MV-4-11 (cell line): Measurements from ENCODE around the gene ACSL4.
"Not testable (repeated sequence)": the region's sequence is repeated elsewhere in the genome, so short reads cannot be mapped to it uniquely, and the experiment has no call there.

Experiments
- DNase-seq: peaks from one replicate; lab custom pipeline; 2025; lab: John Stamatoyannopoulos, UW

Gene ACSL4

DNA sequence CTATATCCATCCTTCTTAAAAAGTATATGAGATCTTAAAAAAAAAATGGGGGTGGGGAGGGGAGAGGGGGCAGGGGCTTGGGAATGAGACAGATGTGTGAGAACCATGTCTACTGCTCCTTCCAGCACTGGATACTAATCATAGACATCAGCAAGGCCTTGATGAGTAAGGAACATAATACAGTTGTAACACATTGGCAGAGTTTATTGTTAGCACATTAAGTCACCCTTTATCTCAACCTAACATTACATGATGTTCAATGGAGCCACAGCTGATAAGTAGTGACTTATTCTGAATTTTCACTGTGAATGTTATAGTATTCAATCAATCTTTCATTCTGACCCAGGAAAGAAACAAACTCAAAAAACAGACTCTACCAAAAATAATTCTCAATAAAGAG lies 60.8 kb downstream of the ACSL4 start:
- no peak for DNase-seq

DNA sequence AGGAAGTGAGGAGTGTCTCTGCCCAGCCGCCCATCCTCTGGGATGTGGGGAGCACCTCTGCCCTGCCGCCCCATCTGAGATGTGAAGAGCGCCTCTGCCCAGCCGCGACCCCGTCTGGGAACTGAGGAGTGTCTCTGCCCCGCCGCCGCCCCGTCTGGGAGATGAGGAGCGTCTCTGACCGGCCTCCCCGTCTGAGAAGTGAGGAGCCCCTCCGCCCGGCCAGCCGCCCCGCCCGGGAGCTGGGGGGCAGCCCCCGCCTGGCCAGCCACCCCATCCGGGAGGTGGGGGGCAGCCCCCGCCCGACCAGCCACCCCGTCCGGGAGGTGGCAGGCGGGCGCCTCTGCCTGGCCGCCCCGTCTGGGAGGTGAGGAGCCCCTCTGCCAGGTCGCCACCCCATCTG lies 61.9 kb downstream of the ACSL4 start:
- DNase-seq: not testable (repeated sequence)

DNA sequence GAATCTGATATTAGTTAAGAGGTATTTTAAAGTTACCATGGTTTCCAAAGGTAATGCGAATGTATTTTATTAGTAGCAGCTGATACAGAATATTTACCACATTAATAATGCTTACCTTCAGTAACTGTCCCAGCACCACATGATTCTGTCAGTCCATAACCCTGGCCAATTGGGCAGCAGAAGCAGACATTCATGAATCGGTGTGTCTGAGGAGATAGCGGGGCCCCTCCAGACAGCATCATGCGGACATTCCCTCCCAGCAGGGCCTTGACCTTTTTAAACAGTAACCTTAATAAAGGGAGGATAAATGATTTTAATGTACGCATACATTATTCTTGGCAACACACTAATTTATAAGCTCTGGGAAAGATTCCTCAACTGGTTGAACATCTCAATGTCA lies 65.1 kb downstream of the ACSL4 start:
- DNase-seq: no peak

DNA sequence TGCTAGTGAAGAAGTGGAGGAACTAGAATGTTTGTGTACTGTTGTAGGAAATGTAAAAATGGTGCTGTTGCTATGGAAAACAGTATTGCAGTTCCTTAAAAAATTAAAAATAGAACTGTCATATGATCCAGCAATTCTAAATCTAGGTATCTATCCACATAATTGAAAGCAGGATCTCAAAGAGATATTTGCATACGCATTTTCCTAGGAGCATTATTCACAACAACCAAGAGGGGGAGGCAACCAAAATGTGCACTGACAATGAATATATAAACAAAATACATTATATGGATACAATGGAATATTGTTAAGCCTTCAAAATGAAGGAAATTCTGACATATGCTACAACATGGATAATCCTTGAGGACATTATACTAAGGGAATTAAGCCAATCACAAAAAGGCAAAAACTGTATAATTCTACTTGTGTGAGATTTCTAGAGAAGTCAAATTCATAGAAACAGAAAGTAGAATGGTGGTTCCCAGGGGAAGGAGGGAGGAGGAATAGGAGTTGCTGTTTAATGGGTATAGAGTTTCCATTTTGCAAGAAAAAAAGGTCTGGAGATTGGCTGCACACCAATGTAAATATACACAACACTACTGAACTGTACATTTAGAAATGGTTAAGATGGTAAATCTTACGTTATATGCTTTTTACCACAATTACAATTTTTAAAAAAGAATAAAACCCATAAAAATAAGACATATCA lies 72.5 kb downstream of the ACSL4 start:
- no peak for DNase-seq

DNA sequence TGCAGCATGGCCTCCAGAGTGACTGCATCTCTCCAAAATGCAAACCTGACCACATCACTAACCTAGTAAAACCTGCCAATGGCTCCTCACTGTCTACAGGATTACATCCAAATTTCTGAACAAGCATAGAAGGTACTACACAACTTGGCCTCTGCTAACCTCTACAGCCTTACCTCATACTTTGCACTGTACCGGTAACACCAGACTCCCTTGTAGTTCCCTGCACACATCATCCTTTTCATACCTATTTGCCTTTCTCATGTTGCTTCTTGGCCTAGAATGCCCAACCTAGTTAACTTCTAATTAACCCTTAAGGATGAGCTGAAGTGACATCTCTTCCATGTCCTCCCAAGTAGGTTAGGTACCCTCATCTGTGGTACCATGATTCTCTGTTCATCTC lies 74.7 kb downstream of the ACSL4 start:
- no peak for DNase-seq

DNA sequence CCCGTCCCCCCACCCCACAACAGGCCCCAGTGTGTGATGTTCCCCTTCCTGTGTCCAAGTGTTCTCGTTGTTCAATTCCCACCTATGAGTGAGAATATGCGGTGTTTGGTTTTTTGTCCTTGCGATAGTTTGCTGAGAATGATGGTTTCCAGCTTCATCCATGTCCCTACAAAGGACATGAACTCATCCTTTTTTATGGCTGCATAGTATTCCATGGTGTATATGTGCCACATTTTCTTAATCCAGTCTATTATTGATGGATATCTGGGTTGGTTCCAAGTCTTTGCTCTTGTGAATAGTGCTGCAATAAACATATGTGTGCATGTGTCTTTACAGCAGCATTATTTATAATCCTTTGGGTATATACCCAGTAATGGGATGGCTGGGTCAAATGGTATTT lies 75.7 kb downstream of the ACSL4 start:
- not testable (repeated sequence) for DNase-seq

DNA sequence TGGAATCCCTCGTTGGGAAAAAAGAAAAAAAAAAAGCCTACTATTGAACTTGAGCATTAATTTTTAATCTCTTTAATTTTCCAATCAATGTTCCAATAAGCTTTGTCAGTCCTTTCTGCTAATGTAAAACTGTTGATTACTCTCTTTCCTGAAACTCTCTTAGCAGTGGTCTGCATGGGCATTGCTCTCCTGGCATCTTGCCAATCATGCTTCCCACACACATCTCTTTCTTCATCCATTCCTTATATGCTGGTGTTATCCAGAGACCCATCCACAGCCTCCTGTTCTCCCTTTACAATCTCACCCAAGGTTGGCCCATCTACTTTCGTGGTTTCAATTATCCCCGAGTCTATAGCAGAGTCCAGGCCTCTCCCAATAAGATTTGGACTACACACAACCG lies 76.3 kb downstream of the ACSL4 start:
- DNase-seq: no peak

DNA sequence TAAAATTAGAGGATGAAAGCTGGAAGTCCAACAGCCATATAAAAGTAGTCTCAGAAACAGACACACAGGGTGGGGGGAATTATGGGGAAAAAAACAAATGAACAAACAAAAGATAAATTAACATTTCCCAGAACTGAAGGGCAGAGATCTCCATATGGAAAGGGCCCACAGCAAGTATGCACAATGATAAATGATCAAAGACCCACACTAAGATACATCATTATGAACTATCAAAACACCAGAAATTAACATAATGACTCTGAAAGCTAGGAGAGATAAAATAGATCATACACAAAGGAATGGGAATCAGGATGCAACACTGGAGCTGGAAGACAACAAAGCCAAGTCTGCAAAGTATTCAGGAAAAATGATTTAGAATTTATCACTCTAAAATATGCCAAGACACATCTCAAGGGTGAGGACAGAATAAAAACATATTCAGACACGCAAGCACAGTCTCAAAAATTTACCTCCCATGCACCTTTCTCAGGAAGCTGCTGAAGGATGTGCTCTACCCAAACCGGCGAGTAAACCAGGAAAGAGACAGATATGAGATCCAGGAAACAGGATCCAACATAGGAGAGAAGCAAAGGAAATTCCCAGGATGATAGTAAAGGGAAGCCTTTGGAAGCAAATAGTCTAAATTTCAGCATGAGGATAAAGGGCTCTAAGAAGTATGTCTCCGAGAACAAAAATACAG lies 77.4 kb downstream of the ACSL4 start:
- no peak for DNase-seq

DNA sequence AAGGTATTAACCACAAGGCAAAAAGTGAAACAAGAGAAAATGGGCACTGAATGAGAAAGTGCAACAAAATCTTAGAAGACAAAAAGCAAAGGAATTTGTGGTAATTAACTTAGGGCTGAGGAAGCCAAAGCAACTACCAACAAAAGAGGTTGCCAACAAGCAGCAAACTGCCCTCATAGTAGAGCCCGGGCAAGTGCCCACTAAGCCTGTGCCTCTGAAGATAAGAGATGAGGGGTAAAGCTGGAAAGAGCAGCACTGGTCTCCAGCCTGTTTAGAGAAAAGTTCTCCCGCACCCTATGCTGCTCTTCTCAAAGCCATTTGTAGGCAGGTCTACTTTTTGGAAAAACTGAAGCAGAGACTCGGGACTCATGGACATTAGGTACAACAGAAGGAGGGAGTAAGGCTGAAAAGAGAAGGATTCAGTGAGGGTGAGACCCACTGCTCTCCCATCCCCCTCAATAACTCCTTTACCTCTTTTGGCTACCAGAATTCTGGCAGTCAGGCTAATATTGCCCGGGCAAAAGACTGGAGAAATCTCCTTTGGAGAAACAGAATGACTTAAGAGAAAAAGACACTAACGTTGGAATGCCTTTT lies 78.4 kb downstream of the ACSL4 start:
- DNase-seq: no peak

DNA sequence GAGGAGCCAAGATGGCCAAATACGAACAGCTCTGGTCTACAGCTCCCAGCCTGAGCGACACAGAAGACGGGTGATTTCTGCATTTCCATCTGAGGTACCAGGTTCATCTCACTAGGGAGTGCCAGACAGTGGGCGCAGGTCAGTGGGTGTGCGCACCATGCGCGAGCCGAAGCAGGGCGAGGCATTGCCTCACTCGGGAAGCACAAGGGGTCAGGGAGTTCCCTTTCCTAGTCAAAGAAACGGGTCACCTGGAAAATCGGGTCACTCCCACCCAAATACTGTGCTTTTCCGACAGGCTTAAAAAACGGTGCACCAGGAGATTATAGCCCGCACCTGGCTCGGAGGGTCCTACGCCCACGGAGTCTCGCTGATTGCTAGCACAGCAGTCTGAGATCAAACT lies 88.4 kb downstream of the ACSL4 start:
- DNase-seq: not testable (repeated sequence)

DNA sequence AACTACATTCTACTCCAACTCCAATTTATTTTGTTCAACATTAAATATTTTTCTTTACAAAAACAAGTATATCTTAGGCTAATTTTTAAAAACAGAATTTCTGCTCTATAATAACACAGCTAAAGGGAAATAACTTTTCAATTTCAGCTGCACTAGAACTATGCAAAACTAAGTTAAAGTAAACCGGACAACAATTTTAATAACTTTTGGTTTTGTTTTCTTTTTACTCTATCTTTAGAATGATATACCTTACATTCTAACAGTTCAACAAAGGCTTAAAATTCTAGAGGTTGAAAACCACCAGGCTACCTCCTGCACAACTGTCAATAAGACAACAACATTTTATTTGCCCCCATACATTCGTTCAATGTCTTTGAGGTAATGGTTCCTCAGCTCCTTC lies 89.4 kb downstream of the ACSL4 start:
- no peak for DNase-seq

DNA sequence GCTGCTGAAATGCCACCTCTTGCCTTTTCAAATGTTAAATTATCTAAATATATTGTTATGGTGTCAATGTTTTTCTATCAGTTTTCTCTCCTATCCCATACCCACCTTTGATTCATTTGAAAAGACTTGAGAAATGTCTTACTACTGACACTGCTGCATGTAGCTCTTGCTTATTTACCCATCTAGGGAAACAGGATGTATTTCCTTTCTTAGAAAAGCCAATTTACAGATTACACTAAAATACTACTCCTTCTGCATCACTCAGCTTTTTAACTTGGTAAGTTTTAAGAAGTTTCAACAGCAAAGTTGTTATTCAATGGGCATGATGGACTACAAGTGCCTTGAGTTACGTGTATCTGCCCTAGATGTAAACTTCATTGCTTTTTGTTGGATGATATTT lies 94.9 kb downstream of the ACSL4 start:
- no peak for DNase-seq

DNA sequence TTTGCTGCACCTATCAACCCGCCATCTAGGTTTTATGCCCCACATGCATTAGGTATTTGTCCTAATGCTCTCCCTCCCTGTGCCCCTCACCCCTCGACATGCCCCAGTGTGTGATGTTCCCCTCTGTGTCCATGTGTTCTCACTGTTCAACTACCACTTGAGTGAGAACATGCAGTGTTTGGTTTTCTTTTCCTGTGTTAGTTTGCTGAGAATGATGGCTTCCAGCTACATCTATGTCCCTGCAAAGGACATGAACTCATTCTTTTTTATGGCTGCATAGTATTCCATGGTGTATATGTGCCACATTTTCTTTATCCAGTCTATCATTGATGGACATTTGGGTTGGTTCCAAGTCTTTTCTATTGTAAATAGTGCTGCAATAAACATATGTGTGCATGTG lies 95.6 kb downstream of the ACSL4 start:
- not testable (repeated sequence) for DNase-seq

DNA sequence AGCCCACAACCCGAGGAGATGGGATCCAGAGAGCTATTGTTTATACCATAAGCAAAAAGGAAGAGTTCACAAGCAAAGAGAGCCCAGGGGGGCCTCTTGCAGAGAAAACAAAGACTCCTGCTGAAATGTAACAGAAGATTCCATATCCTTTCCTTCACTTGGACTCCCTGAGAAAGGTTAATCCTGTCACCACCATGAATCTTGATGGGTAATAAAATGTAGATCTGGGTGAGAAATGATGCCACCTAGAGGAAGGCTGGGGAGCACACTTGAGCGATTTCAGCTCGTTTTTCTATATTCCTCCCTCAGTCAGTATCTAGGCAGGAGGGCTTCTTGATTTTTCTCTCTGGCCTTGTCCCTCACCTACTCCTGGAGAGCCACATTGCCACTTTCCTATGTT lies 97.9 kb downstream of the ACSL4 start:
- peak; percentile 29 for DNase-seq

DNA sequence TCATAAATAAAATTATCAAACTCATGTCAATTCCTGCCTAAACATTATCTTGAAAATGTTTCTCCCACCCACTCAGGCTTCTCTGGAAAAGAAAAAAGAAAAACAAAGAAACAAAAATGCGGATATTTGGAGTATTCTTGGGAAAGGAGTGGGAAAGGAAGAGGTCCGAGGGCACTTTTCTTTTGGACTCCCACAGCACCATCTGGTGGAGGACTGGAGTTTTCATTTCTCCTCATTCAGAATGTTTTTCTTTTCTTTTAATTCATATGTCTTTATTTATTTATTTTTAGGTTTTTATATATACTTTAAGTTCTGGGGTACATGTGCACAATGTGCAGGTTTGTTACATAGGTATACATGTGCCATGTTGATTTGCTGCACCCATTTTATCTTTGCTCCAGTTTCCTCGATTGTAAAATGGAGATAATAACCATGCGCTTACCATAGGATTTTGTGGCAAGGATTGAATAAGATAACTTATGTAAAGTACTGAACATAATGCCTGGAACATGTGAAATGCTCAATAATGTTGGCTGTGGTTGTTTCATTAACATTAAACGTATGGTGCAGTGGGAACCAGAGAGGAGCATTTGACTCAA lies 100.1 kb downstream of the ACSL4 start:
- DNase-seq: peak; percentile 18

DNA sequence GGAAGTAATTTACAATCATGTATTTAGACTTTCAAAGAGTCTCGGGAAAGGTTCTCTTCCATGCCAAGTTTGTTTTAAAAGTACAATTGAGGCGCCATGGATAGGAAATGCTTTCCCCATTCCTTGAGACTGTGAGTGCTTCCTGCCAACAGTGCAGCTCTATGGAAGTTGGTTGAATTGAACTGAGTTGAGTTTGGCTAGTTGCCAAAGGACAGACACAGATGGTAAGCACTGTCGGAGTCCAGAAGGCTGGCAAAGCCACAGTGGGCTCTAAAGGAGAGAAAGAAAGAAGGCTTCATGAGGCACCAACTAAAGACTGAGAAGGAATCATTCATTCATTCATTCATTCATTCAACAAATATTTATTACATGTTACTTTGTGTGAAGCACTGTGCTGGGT lies 103.7 kb downstream of the ACSL4 start:
- no peak for DNase-seq

DNA sequence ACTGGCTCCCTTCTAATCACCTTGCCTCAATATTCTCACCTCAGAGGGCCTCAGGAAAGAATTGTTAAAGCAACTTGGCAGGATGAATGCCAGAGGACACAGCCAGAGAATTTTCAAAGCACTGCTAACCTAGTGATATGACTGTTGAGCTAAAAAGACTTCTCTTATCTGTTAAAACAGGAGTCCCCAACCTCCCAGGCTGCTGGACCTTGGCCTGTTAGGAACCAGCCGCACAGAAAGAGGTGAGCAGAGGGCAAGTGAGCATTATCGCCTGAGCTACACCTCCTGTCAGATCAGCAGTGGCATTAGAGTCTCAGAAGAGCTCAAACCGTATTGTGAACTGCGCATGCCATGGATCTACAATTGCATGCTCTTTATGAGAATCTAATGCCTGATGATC lies 106.4 kb downstream of the ACSL4 start:
- DNase-seq: no peak

DNA sequence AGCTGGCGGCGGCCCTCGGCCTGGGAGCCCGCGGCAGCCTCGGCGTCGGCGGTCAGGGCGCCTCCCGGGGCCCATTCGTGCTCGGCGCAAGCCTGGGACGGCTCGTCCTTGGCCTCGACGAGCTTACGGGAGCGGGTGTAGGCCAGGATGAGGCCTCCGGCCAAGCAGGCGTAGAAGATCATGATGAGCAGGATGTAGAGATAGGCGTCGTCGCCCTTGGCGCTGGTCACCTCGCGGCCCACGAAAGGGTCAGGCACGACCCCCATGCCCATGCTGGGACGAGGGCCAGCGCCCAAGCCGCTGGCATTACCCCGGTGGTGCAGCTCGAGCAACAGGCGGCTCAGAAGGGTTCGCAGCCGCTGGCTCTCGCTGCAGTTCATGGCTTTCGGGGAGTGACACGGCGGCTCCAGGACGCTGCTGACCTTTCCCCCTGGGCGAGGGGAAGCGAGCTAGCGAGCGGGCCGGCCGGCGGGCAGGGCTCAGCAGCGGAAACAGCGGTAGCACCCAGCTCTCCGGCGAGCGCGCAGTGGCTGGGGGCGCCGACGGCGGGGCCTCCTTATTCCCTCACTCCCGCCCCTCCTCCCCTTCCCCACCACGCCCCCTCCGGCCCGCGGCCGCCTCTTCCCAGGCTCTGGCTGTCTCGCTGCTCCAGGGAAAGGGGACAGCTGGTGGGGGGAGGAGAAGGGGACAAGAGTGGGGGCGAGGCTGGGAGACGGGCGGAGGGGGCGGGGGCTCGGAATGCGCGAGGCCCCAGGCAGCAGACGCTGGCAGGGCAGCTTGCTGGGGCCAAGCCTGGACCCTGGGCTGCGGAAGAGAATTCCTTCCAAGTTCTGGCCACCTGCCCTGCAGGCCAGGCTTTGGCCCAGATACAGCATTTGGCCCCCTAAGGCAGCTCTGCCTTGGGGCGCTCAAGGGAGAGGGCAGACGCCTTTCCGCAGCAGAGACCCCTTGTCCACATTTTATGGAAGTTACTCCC lies 108.1 kb downstream of the ACSL4 start, which contains the start of gene KCNE5:
KCNE5 (minus strand) TSS at position 532 of the 976 bp plus-strand sequence; CDS start at position 380, 152 bp downstream.
- peak; percentile 23 for DNase-seq

DNA sequence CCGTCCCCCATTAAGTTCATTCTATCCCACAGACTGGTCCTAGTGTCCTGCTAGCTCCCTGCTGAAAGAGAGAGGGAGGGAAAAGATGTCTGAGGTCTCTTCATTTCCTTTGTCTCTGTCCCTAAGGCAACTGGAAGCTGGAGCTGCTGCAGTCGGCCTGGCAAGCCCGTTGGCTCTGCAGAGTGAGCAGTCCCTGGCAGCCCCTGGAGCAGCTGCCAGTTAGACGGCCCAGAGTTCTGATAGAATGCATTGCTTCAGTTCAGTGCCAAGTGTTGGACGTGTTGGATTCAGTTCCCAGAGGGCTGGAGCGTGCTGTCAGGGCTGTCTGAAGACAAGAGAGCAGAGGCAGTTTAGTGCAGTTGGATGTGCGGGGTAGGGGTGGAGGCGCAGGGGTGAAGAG lies 109.1 kb downstream of the ACSL4 start:
- DNase-seq: peak; percentile 17

DNA sequence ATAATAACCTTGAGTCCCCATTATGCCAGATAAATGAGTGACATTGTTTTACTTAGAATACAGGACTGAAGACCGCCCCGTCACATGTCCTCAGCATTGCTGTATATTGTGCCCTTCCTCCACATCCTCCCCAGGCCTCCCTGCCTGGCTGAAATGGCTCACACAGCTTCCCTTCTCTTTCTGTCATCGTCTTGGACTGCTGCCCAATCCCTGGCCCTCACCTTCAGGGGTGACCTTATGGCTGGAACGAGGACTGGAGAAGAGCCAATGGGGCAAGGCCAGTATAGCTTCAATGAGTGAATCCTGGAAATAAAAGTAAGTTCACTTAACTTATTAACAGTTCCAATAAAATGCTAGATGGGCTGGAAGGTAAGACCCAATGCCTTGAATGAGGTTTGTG lies 110.8 kb downstream of the ACSL4 start:
- DNase-seq: peak; percentile 28

DNA sequence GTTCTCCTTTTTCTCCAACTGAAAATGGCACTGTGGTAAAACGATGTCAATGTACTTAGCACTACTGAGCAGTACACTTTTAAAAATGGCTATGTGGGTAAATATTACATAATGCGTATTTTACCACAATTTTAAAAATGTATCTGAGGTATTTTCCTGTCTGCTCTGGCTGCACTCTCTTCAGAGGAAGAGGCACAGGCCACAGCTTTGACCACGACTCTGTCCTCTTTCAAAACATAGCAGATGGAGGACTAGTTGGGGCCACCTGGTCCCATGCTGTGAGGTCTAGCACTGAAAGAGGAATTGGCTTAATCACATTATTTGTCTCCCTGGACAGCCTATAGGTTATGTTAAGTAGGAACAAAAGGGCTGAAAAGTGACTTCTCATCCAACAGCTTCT lies 113.3 kb downstream of the ACSL4 start:
- peak; percentile 97 for DNase-seq

DNA sequence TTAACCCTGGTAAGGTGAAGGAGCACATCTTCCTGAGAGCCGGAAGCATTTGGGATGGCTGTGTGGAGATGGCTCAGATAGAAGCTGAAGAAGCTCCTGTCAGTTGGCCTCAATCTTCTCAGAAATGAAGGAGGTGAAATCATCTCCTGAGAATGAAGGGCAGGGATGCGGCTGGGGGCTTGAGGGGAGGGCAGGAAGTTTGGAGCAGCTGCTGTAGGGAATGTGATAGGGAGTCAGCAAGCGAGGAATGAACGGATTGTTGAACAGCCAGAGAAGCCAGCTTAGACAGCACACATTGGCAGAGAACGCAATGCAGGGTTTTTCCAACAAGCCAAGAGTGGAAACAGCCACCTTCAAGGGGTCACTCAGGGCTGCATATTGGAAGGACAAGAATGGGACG lies 118.1 kb downstream of the ACSL4 start:
- no peak for DNase-seq
